Measurements from ENCODE around the gene CTTNBP2NL. TPM values are rescaled to one million over a fixed set of nuclear protein-coding genes. Genes with fewer than 3 reads are reported as not detected.

The CTTNBP2NL gene
- total and polyA plus RNA-seq, 2 experiments from 2014 or later, result 18.5 to 31.0 TPM

- TF ChIP-seq ETS1 (IDR thresholded peaks at IDR 0.05) (no peak), CREB1 (CRISPR knock-in tag; IDR thresholded peaks at IDR 0.05; ENCODE audit: low read depth) (no peak)
Measured at GRCh38 chr1:112449630-112449983, 53.6 kb downstream of the CTTNBP2NL start (continued).

GRCh38 chr1:112450773-112451172, 54.8 kb downstream of the CTTNBP2NL start:
- ATAC-seq (no peak), DNase-seq (ENCODE audit: low spot score) (no peak)
- no peak overlapping the region for H3K4me3 Mint-ChIP-seq
- H3K4me1 Mint-ChIP-seq, result no peaks in the 10 kb centered on the region
- peaks cover 8% of the 10 kb centered on the region; the same call in 1 of the 2 replicates for H3K36me3 ChIP-seq (ENCODE audit: insufficient read depth)
- H3K9me3 Mint-ChIP-seq, result no peaks in the 10 kb centered on the region
- H3K4me1 ChIP-seq (ENCODE audit: insufficient read depth), result no peaks in the 10 kb centered on the region
- H3K4me2 ChIP-seq, result no peak overlapping the region
- H3K27me3 Mint-ChIP-seq (ENCODE audit: insufficient read depth, low read depth, poor library complexity), result no peaks in the 10 kb centered on the region
- no peaks in the 10 kb centered on the region for H3F3A ChIP-seq (replicated peaks; ENCODE audit: low read depth)
- H3K36me3 Mint-ChIP-seq (ENCODE audit: low read depth), result peaks cover 17% of the 10 kb centered on the region
- H4K20me1 ChIP-seq (replicated peaks; ENCODE audit: insufficient read depth), result peaks cover 13% of the 10 kb centered on the region; the same call in 1 of the 2 replicates
- H3K27ac Mint-ChIP-seq, result no peak overlapping the region
- H3K9me2 ChIP-seq (ENCODE audit: insufficient read depth), result no peaks in the 10 kb centered on the region
- H2AFZ ChIP-seq, result no peak overlapping the region
- no peak overlapping the region for H3K27ac ChIP-seq (ENCODE audit: low read depth)
- H3K27me3 ChIP-seq (ENCODE audit: insufficient read depth), result no peaks in the 10 kb centered on the region
- no peaks in the 10 kb centered on the region; the same call in 1 of the 2 replicates for H3K79me2 ChIP-seq (replicated peaks; ENCODE audit: insufficient read depth)
- no peak overlapping the region for H3K4me3 ChIP-seq
- TF ChIP-seq ZNF331 (CRISPR knock-in tag; IDR thresholded peaks at IDR 0.05; ENCODE audit: low read depth) (no peak), CREB1 (CRISPR knock-in tag; IDR thresholded peaks at IDR 0.05; ENCODE audit: low read depth) (no peak), CTCF (conservative IDR thresholded peaks at IDR 0.05; ENCODE audit: low read depth in 2 of 2) (no peak), REST (IDR thresholded peaks at IDR 0.05; ENCODE audit: unreplicated experiment) (no peak), POLR2AphosphoS5 (IDR thresholded peaks at IDR 0.05; ENCODE audit: low read depth) (no peak), STAT1 (IDR thresholded peaks at IDR 0.05; ENCODE audit: unreplicated experiment) (no peak), JUNB (IDR thresholded peaks at IDR 0.05; ENCODE audit: unreplicated experiment) (no peak), EZH2phosphoT487 (IDR thresholded peaks at IDR 0.05; ENCODE audit: unreplicated experiment) (no peak), ETS1 (IDR thresholded peaks at IDR 0.05) (no peak), EZH2 (IDR thresholded peaks at IDR 0.05; ENCODE audit: low read depth, unreplicated experiment) (no peak), ZNF114 (CRISPR knock-in tag; IDR thresholded peaks at IDR 0.05) (no peak), ZNF462 (CRISPR knock-in tag; IDR thresholded peaks at IDR 0.05) (no peak)
